ENCODE data around the gene ASCL2.

Gene ASCL2

DNA sequence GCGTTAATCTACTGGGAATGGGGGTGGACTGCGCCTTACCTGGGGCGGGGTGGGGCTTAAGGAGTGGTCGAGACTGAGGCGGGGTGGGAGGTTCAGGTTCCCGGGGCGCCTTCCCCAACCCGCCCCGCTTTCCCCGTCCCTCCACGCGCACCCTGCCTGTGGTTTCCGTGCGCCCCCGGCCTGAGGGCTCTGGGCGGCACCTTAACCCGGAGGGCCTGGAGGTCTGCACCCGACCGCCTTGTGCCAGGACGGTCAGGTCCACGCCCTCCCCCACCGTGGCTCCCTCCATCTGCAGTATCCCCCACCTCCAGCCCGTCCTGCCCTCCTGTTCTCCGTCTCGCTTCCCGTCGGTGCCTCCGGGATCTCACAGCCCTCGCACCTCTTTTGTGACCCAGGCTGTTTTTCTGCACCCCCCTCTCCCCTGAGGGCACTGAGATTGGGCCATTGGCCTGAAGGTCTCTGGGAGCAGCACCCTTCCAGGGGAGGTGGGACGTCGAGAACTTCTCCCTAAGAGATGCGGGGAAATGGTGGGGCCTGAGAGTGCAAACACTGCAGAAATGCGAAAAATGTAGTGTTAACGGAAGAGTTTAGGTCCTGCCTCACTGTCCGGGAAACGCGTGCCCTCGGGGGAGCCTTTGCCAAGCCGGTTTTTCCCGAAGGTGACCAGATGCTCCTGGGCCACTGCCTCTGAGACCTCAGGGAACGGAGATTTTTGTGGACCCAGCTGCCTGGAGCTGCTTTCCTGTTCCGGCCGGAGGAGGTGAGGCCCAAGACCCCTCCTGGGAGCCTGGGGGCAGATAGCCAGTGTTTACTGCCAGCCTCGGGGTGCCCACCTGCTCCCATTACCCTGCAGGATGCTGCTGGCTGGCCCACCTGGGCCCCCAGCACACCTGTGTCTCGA lies 1.2 kb upstream of the ASCL2 start:
- no peak for DNase-seq

GRCh38 chr11:2271077-2271326 lies 614 bp upstream of the ASCL2 start:
- DNase-seq: peak in 1 of 2 donors; percentile 39

DNA sequence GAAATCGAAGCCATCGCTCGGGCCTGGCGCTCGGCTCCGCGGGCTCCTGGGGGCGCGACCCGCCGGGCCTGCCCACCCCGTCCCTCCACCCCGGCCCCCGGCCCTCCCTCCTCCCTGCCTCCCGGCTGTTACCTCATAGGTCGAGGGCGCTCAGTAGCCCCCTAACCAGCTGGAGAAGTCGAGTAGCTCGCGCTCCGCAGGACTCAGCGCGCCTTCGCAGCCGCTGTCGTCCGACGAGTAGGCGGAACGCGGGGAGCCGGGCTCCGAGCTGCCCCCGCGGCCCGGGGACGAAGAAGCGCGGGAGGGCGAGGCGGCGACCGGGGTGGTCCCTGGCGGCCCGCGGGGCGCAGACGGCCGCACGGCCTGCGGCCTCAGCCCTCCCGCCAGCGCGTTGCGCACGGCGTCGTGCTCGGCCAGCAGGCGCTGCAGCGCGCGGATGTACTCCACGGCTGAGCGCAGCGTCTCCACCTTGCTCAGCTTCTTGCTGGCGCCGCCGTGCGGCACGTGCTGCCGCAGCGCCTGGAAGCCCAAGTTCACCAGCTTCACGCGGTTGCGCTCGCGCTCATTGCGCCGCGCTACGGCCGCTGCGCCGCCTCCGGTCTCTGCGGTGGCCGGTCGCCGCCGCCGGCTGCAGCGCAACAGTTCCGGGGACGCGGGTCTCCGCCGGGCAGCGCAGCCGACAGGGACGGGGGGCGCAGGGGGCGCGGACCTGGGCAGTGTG lies 627 bp downstream of the ASCL2 start:
- peak in 1 of 2 donors; percentile 23 for DNase-seq

- DNase-seq: peak; percentile 74 to 82
These were observed 1.4 kb downstream of the ASCL2 start for GRCh38 chr11:2268729-2269600.

DNA sequence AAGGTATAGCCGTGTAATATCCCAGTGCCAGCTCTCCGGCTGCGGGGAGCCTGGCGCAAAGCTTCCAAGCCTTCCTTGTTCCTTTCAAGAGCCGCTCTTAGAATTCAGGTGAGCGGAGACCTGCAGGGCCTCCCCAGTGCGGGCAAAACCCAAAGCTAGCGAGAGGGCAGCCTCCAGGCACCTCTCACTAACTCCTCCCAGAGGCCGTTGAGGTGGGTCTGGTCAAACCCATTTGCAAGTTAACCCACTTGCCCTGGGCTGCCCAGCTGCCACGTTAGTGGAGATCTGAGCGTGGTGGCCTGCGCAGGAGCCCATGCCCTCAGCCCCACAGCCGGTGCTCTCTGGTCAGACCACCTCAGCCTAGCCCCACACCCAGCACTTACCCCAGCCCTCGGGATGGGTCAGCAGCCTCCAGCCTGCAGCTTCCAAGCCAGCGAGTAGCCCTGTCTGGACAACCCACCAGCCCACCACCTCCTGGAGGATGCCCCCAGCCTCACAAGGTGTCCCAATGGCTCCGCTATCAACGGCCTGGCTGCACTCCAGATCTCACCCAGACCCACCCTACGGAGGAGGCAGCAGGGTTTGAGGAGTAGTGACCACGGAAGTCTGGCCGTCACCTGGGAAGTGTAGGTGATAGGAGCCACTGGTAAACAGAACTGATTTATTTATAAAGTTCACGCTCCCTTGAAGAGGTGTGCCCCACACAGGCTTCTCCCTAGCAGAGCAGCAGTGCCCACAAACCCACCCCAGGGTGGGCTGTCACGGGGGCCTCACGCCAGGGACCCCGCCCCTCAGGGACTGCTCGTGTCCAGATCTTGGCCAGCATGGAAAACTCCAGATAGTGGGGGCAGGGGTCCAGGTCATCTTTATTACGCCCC lies 2.3 kb downstream of the ASCL2 start:
- no peak for DNase-seq

DNA sequence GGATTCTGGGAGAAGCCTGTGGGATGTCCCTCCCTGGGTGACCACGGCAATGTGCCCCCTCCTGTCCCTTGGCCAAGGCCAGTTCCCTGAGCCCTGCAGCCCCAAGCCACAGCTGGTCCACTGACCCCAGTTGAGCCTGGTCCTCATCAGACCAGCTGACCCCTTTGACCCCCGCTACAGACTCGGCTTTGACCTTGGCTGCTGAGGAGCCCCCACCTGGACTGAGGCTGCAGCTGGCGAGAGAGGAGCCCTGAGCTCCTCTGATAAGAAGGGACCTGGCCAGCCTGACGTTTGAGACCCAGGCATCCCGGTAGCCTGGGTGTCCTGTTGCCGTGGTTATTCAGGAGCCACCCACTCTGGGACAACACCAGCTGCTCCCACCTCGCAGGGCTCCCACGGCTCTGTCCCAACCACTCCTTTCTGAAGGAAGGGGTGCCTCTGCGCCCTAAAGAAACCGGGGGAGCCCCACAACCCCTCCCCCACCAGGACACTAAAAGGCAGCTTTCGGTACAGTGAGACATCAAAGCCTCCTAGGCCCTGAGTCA lies 3.0 kb downstream of the ASCL2 start:
- no peak for DNase-seq

- no peak for DNase-seq
These were observed 3.6 kb downstream of the ASCL2 start for GRCh38 chr11:2266586-2267305.

DNA sequence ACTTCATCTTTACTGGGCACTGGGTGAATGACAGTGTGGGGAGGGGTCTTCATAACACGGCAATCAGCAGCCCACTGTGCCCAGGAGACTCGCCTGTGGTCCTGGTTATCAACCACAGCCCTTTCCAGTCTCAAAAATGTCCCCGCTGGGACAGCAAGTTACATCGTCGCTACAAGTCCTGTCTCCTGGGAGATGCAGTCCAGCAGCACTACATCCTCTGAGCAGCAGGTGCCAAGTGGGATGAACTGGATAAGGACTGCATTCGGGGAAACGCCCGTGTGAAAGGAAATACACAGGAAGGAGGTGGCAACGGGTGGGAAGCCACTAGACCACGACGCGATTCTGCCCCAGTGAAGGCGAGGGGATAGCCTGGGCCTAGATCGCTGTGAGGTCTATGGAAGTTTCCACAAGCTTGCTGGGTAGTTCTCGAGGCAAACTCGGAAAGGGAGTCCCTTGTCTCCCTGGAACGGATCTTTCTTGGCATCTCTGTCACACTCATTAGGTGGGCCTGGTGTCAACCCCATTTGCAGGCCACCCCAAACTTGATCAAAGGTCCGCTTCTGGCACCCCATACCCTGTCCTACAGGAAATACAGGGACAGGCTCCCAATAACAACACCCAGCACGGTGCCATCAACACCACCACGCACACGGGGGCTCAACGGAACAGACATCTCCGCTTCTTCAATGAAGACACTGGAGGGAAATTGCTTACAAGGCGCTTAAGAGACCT lies 4.4 kb downstream of the ASCL2 start:
- DNase-seq: no peak

GRCh38 chr11:2265396-2265795 lies 5.0 kb downstream of the ASCL2 start:
- DNase-seq: no peak

- DNase-seq: no peak
These were observed 5.9 kb downstream of the ASCL2 start for GRCh38 chr11:2264366-2265053.

GRCh38 chr11:2263724-2264360 lies 6.5 kb downstream of the ASCL2 start:
- DNase-seq: no peak

GRCh38 chr11:2263071-2263565 lies 7.3 kb downstream of the ASCL2 start:
- DNase-seq: no peak

DNA sequence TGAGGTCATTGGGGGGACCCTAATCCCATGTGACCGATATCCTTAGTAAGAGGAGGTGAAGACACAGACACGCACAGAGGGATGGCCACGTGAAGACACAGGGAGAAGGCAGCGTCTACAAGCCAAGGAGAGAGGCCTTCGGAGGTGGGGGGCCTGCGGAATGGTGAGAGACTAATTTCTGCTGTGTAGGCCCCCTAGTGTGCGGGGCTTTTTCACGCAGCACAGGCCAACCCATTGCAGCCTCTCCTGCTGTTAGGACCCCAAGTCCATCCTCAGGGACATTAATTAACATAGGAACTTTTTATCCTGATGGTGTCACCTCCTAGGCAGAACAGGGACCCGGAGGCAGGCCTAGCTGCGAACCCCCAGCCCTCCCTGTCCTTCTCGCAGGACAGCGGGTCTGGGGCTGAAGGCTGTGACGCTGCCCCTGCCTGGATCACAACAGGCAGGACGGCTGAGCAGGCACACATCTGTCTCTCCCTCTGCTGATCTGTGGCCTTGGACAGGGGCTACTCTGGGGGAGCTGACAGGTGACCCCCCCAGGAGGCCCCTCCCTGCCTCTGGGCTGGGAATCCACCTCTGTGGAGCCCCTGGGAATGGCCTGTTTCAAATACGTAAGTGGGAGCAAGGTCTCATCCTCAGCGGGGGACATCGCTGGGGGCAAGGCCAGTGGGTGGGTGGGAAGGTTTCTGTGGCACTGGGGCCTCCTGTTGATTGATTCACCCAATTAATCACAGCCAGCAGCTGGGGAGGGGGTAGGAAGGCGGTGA lies 7.9 kb downstream of the ASCL2 start:
- no peak for DNase-seq

- DNase-seq: no peak
These were observed 8.8 kb downstream of the ASCL2 start for GRCh38 chr11:2261436-2262230.

- DNase-seq: no peak
These were observed 9.7 kb downstream of the ASCL2 start for GRCh38 chr11:2260491-2261364.

GRCh38 chr11:2259897-2260451 lies 10.4 kb downstream of the ASCL2 start:
- no peak for DNase-seq
